Lower leg skin (tissue), 4 donors: ENCODE data around the gene GBE1. TPM values are rescaled to one million over a fixed set of nuclear protein-coding genes. Genes with fewer than 3 reads are reported as not detected.

Experiments
- DNase-seq, 2 donors: peaks; one replicate each; pipeline ENCODE4 v3.0.0-alpha.2; 2019; ENCODE audit warnings: low spot score in 2 of 2
- H3K4me3 ChIP-seq: fragments of 200-600 bp; sonication (generic); 2 replicates; pipeline ENCODE4 v1.5.1; 2017; ENCODE audit warnings: mild to moderate bottlenecking, low read depth; ENCODE audit not compliant: poor library complexity, severe bottlenecking
- POLR2A ChIP-seq, 2 donors: fragments of 450-650 bp; IDR thresholded peaks; one replicate each; pipeline ENCODE4 v1.6.1; 2016 to 2017; ENCODE audit warnings: antibody characterized with exemption in 2 of 2, mild to moderate bottlenecking in 1 of 2, moderate library complexity in 1 of 2
- WGBS, 2 donors: methylation state at CpG; one replicate each; pipeline ENCODE4 v1.1.5; 2018; 5-methylcytosine and 5-hydroxymethylcytosine counted together
- intact Hi-C: fragments of 100-400 bp; cut with DNase I; formaldehyde crosslinking; loops from one replicate; pipeline ENCODE4 v1.15.0; 2023; ENCODE audit warnings: low total_unique reads
- total RNA-seq, 4 donors: library from RNA; depleted of rRNA; stranded (reverse); fragments of >200 nt; gene quantifications; one replicate each; pipeline ENCODE4 v1.1.0, GENCODE V29; 2016
- TF ChIP-seq, protein P1 (sequence below), 3 donors: fragments of 450-650 bp; IDR thresholded peaks; one replicate each; pipeline ENCODE4 v1.5.1; 2016; ENCODE audit warnings: antibody characterized with exemption in 3 of 3, mild to moderate bottlenecking in 3 of 3, moderate library complexity in 2 of 3

Gene GBE1
- total RNA-seq, 4 donors from 2014 or later = 13.5 to 21.7 (median 15.8) TPM

DNA sequence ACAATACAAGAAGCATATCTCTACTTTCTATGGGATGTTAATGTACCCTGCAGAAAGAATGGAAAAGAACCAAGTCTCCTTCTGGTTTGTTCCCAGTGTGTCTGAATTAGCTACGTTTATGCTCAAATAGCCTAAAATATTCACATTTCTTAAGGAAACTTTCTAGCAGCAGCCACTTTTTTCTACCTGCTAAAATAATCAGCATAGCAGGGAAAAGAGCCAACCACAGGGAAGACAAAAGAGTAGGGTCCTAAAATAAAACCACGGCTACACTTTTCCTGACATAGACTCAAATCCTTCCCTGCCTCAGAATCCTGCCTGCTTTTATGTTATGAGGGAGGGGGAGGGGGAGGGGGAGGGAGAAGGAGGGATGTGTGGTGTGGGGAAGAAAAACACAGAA, 136.7 kb downstream of the GBE1 start:
- no peak overlapping the region for H3K4me3 ChIP-seq
- WGBS, 2 donors = 76 to 79% methylated on average over 2 of the region's 2 CpGs
- intact Hi-C loops = no loop called here
- no peak for DNase-seq
- TF ChIP-seq, protein P1, sequence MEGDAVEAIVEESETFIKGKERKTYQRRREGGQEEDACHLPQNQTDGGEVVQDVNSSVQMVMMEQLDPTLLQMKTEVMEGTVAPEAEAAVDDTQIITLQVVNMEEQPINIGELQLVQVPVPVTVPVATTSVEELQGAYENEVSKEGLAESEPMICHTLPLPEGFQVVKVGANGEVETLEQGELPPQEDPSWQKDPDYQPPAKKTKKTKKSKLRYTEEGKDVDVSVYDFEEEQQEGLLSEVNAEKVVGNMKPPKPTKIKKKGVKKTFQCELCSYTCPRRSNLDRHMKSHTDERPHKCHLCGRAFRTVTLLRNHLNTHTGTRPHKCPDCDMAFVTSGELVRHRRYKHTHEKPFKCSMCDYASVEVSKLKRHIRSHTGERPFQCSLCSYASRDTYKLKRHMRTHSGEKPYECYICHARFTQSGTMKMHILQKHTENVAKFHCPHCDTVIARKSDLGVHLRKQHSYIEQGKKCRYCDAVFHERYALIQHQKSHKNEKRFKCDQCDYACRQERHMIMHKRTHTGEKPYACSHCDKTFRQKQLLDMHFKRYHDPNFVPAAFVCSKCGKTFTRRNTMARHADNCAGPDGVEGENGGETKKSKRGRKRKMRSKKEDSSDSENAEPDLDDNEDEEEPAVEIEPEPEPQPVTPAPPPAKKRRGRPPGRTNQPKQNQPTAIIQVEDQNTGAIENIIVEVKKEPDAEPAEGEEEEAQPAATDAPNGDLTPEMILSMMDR (IDR thresholded peaks at IDR 0.05) = no peak
- TF ChIP-seq POLR2A (IDR thresholded peaks at IDR 0.05) = no peak

DNA sequence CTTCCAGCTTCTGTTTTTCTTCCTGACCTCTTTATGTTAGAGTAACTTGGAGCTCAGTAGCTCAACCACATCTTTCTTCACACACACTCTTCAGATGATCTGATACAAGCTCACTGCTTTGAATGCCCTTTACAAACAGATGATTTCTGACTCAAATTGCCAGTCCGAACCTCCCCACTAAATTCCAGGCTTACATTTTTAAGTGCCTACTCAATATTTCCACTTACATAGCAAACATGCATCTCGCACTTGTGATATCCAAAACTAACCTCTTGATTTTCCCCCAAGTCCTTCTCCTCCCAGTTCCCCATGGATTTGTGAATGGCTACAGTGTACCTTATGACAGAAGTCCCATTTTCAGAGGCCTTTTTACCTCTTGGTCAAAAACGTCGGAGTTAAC, 139.1 kb downstream of the GBE1 start:
- H3K4me3 ChIP-seq = no peak overlapping the region
- WGBS, 2 donors = 87 to 89% methylated on average over 4 of the region's 4 CpGs
- DNase-seq = no peak
- no peak for TF ChIP-seq POLR2A (IDR thresholded peaks at IDR 0.05)
- TF ChIP-seq, protein P1 (IDR thresholded peaks at IDR 0.05) = no peak
- intact Hi-C loops = no loop called here

DNA sequence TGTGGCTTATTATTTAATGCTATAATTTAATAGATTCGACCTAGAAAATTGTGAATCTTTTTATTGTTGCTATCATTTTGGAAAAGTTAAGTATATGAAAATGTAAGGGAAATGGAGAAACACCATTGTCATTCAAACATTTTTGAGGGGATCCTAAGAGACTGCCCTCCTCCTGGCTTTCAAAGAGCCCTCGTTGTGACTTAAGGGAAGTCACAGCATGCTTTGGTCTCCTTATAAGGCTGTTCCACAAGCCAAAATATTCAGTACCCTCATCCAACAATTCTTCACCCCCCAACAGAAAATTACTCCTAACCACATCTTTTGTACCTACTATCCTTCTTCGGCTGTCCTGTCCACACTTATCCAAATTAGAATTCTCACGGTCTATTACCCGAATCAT, 140.2 kb downstream of the GBE1 start:
- WGBS, 2 donors = 91% methylated on average over 5 of the region's 5 CpGs
- H3K4me3 ChIP-seq = no peak overlapping the region
- intact Hi-C loops = no loop called here
- no peak for DNase-seq
- no peak for TF ChIP-seq POLR2A (IDR thresholded peaks at IDR 0.05)
- TF ChIP-seq, protein P1 (IDR thresholded peaks at IDR 0.05) = no peak

DNA sequence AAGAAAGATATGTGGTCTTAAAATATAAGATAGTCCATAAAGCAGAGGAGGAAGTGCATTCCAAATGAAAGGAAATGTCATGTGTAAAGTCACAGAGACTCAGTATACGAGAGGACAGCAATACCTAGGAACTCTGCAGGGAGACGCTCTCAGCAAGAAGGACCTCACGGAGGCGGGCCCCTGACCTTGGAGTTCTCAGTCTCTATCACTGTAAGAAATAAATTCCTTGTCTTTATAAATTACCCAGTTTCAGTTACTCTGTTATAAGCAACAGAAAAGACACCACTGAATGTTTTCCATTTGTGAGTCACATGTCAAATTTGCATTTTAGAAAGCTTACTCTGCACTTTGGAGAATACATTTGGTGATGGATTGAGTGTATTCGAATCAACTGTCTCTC, 140.6 kb downstream of the GBE1 start:
- WGBS, 2 donors = 95% methylated on average over 5 of the region's 5 CpGs
- H3K4me3 ChIP-seq = no peak overlapping the region
- TF ChIP-seq, protein P1 (IDR thresholded peaks at IDR 0.05) = no peak
- no peak for TF ChIP-seq POLR2A (IDR thresholded peaks at IDR 0.05)
- intact Hi-C loops = no loop called here
- DNase-seq = no peak

DNA sequence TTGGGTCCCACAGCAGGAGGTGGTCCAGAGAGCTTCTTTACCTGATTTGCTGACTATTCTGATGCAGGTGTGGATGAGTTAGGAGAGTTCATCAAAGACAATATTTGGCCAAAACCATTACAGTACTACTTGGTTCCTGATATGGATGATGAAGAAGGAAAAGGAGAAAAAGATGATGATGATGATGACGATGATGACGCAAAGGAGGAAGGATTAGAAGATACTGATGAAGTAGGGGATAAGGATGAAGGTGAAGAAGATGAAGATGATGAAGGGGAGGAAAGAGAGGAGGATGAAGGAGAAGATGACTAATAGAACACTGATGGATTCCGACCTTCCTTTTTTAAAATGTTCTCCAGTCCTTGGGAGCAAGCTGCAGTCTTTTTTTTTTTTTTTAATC, 148.7 kb downstream of the GBE1 start:
- H3K4me3 ChIP-seq = no peak overlapping the region
- no peak for DNase-seq
- intact Hi-C loops = no loop called here
- TF ChIP-seq, protein P1 (IDR thresholded peaks at IDR 0.05) = no peak
- TF ChIP-seq POLR2A (IDR thresholded peaks at IDR 0.05) = no peak
- 95 to 97% methylated on average over 3 of the region's 3 CpGs for WGBS, 2 donors

DNA sequence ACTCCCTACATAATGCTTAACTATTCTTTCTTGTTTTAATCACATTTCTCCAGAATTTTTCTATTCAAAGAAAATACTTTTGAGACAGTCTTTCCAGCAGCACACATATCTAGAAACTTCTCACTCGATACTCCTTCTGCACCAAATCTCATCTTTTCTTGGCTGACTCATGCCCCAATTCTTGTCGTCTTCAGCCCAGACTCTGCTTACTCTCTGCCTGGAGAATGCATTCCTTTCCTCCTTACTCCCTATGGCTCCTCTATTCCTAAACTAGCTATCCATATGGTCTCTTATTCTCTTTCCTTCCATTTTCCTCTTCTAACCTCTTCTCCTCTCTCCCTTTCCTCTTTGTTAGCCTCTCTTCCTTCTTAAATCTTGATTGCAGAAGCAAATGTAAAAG, 158.7 kb downstream of the GBE1 start:
- no peak for DNase-seq
- H3K4me3 ChIP-seq = no peak overlapping the region
- intact Hi-C loops = no loop called here
- TF ChIP-seq, protein P1 (IDR thresholded peaks at IDR 0.05) = no peak
- TF ChIP-seq POLR2A (IDR thresholded peaks at IDR 0.05) = no peak
- 80 to 90% methylated on average over 2 of the region's 2 CpGs for WGBS, 2 donors
